Thymus (tissue), 11 donors: ENCODE measurements around the gene TMC6. TPM values are rescaled to one million over a fixed set of nuclear protein-coding genes. Genes with fewer than 3 reads are reported as not detected.
A peak's percentile ranks its signal among the peaks of the same experiment; 100 is the strongest.
"Not testable (repeated sequence)": the region's sequence is repeated elsewhere in the genome, so short reads cannot be mapped to it uniquely, and the experiment has no call there.

Experiments used
- DNase-seq, 9 donors: peaks; one replicate each; pipeline ENCODE4 v3.0.0-alpha.2; 2013; ENCODE audit warnings: low spot score in 9 of 9, low read depth in 6 of 9, missing footprints in 1 of 9
- H3K27ac ChIP-seq, 2 donors: one replicate each; pipeline ENCODE4 v1.5.1; 2013; ENCODE audit warnings: control low read depth in 1 of 2, low read depth in 1 of 2, low read length in 1 of 2, mild to moderate bottlenecking in 1 of 2, moderate library complexity in 1 of 2
- H3K27me3 ChIP-seq, 2 donors: one replicate each; pipeline ENCODE4 v1.5.1; 2013; ENCODE audit warnings: low read length in 1 of 2; ENCODE audit not compliant: control insufficient read depth in 2 of 2, insufficient read depth in 1 of 2
- H3K36me3 ChIP-seq, 2 donors: one replicate each; pipeline ENCODE4 v1.5.1; 2013; ENCODE audit warnings: low read length in 1 of 2, mild to moderate bottlenecking in 1 of 2, moderate library complexity in 1 of 2; ENCODE audit not compliant: control insufficient read depth in 2 of 2, insufficient read depth in 2 of 2
- H3K4me1 ChIP-seq, 2 donors: one replicate each; pipeline ENCODE4 v1.5.1; 2013; ENCODE audit warnings: low read length in 2 of 2; ENCODE audit not compliant: control insufficient read depth in 2 of 2, insufficient read depth in 2 of 2
- H3K4me3 ChIP-seq, 2 donors: one replicate each; pipeline ENCODE4 v1.5.1; 2013; ENCODE audit warnings: low read length in 2 of 2, control low read depth in 1 of 2, mild to moderate bottlenecking in 1 of 2
- H3K9me3 ChIP-seq, 2 donors: one replicate each; pipeline ENCODE4 v1.5.1; 2013; ENCODE audit warnings: low read length in 1 of 2, mild to moderate bottlenecking in 1 of 2; ENCODE audit not compliant: control insufficient read depth in 2 of 2, insufficient read depth in 1 of 2
- WGBS: extraction: QIAGEN DNeasy Blood & Tissue Kit; methylation state at CpG from one replicate; pipeline ENCODE4 v1.1.7; 2013; 5-methylcytosine and 5-hydroxymethylcytosine counted together
- polyA plus RNA-seq: library from polyadenylated mRNA; stranded (reverse); fragments of 200-250 nt; gene quantifications from one replicate; pipeline ENCODE4 v1.2.3, GENCODE V29; 2013
- total RNA-seq: library from RNA; stranded (reverse); fragments of 120-200 nt; gene quantifications from one replicate; pipeline ENCODE4 v1.2.4, GENCODE V29; 2013
- donor health status: healthy.

TMC6 gene
- total and polyA plus RNA-seq, 2 donors = 83.7 to 174 TPM

GRCh38 chr17:78096093-78096492, 32.5 kb downstream of the TMC6 start:
- peaks cover 93 to 98% of the 10 kb centered on the region in 2 donors for H3K36me3 ChIP-seq
- H3K4me1 ChIP-seq = no peaks in the 10 kb centered on the region
- peaks cover 0 to 7% of the 10 kb centered on the region in 2 donors for H3K9me3 ChIP-seq
- H3K27ac ChIP-seq = no peak overlapping the region
- no peak for DNase-seq
- 98% methylated on average over 9 of the region's 9 CpGs for WGBS
- H3K4me3 ChIP-seq = no peak overlapping the region
- H3K27me3 ChIP-seq = no peaks in the 10 kb centered on the region

- H3K4me1 ChIP-seq = no peaks in the 10 kb centered on the region
- no peak overlapping the region for H3K27ac ChIP-seq
- H3K36me3 ChIP-seq = peaks cover 93 to 100% of the 10 kb centered on the region in 2 donors
- H3K27me3 ChIP-seq = no peaks in the 10 kb centered on the region
- peaks cover 0 to 7% of the 10 kb centered on the region in 2 donors for H3K9me3 ChIP-seq
- no peak overlapping the region for H3K4me3 ChIP-seq
- DNase-seq = no peak
- WGBS = 98% methylated on average over 6 of the region's 6 CpGs
Observed at GRCh38 chr17:78095035-78095434, 33.5 kb downstream of the TMC6 start.

- Histone ChIP-seq H3K36me3 (peaks cover 84 to 100% of the 10 kb centered on the region in 2 donors), H3K4me1 (no peaks in the 10 kb centered on the region), H3K9me3 (no peaks in the 10 kb centered on the region), H3K4me3 (no peak overlapping the region), H3K27me3 (no peaks in the 10 kb centered on the region), H3K27ac (no peak overlapping the region)
- WGBS = 97% methylated on average over 6 of the region's 6 CpGs
- no peak for DNase-seq
Observed at GRCh38 chr17:78092794-78093324, 35.7 kb downstream of the TMC6 start.

GRCh38 chr17:78089576-78090281, 38.8 kb downstream of the TMC6 start:
- no peak for DNase-seq
- Histone ChIP-seq H3K9me3 (no peaks in the 10 kb centered on the region), H3K36me3 (peaks cover 72 to 99% of the 10 kb centered on the region in 2 donors), H3K27ac (no peak overlapping the region), H3K4me1 (no peaks in the 10 kb centered on the region), H3K4me3 (no peak overlapping the region), H3K27me3 (no peaks in the 10 kb centered on the region)
- WGBS = 88% methylated on average over 7 of the region's 7 CpGs

GRCh38 chr17:78088529-78088928, 40.0 kb downstream of the TMC6 start:
- peaks cover 66 to 99% of the 10 kb centered on the region in 2 donors for H3K36me3 ChIP-seq
- no peaks in the 10 kb centered on the region for H3K4me1 ChIP-seq
- H3K9me3 ChIP-seq = no peaks in the 10 kb centered on the region
- no peak overlapping the region for H3K4me3 ChIP-seq
- DNase-seq = no peak
- no peak overlapping the region for H3K27ac ChIP-seq
- 100% methylated on average over 1 of the region's 1 CpG for WGBS
- no peaks in the 10 kb centered on the region for H3K27me3 ChIP-seq

- no peaks in the 10 kb centered on the region for H3K27me3 ChIP-seq
- WGBS = 99% methylated on average over 13 of the region's 13 CpGs
- no peak for DNase-seq
- no peaks in the 10 kb centered on the region for H3K9me3 ChIP-seq
- peaks cover 59 to 98% of the 10 kb centered on the region in 2 donors for H3K36me3 ChIP-seq
- no peak overlapping the region for H3K4me3 ChIP-seq
- no peaks in the 10 kb centered on the region for H3K4me1 ChIP-seq
- H3K27ac ChIP-seq = no peak overlapping the region
Observed at GRCh38 chr17:78086740-78087139, 41.8 kb downstream of the TMC6 start.

- peaks cover 58 to 98% of the 10 kb centered on the region in 2 donors for H3K36me3 ChIP-seq
- no peak for DNase-seq
- no peaks in the 10 kb centered on the region for H3K27me3 ChIP-seq
- no peaks in the 10 kb centered on the region for H3K9me3 ChIP-seq
- H3K27ac ChIP-seq = peak overlapping the region in 1 of 2 donors; percentile 47
- no peak overlapping the region for H3K4me3 ChIP-seq
- WGBS = 92% methylated on average over 7 of the region's 7 CpGs
- H3K4me1 ChIP-seq = no peaks in the 10 kb centered on the region
Observed at GRCh38 chr17:78082988-78083387, 45.6 kb downstream of the TMC6 start.

- H3K36me3 ChIP-seq = peaks cover 59 to 98% of the 10 kb centered on the region in 2 donors
- H3K27ac ChIP-seq = not testable (repeated sequence)
Observed at GRCh38 chr17:78082355-78082872, 46.1 kb downstream of the TMC6 start.

GRCh38 chr17:78081551-78081950, 47.0 kb downstream of the TMC6 start:
- Histone ChIP-seq H3K4me1 (no peaks in the 10 kb centered on the region), H3K27me3 (no peaks in the 10 kb centered on the region), H3K9me3 (no peaks in the 10 kb centered on the region), H3K4me3 (no peak overlapping the region), H3K27ac (no peak overlapping the region), H3K36me3 (peaks cover 59 to 98% of the 10 kb centered on the region in 2 donors)
- 97% methylated on average over 3 of the region's 3 CpGs for WGBS
- no peak for DNase-seq

More at GRCh38 chr17:78082355-78082872, 46.1 kb downstream of the TMC6 start:
- not testable (repeated sequence) for H3K4me3 ChIP-seq, DNase-seq, H3K27me3 ChIP-seq, H3K9me3 ChIP-seq, H3K4me1 ChIP-seq
- WGBS = 96% methylated on average over 5 of the region's 5 CpGs
